ENCODE data around the gene CELF5. TPM values are rescaled to one million over a fixed set of nuclear protein-coding genes. Genes with fewer than 3 reads are reported as not detected.

Gene CELF5
- total and polyA plus RNA-seq, 12 donors, result not detected

- Histone ChIP-seq H3K4me3 (no peak overlapping the region), H3K27ac (no peak overlapping the region), H3K27me3 (peaks cover 0 to 26% (median 10%) of the 10 kb centered on the region in 7 donors), H3K9me3 (no peaks in the 10 kb centered on the region), H3K4me1 (no peaks in the 10 kb centered on the region), H3K36me3 (no peaks in the 10 kb centered on the region)
- intact Hi-C loops (cut with DNase I), result no loop called here
- WGBS, 2 donors, result 91 to 94% methylated on average over 9 of the region's 9 CpGs
- ATAC-seq, result no peak
- no peak for DNase-seq
- TF ChIP-seq, protein P1, sequence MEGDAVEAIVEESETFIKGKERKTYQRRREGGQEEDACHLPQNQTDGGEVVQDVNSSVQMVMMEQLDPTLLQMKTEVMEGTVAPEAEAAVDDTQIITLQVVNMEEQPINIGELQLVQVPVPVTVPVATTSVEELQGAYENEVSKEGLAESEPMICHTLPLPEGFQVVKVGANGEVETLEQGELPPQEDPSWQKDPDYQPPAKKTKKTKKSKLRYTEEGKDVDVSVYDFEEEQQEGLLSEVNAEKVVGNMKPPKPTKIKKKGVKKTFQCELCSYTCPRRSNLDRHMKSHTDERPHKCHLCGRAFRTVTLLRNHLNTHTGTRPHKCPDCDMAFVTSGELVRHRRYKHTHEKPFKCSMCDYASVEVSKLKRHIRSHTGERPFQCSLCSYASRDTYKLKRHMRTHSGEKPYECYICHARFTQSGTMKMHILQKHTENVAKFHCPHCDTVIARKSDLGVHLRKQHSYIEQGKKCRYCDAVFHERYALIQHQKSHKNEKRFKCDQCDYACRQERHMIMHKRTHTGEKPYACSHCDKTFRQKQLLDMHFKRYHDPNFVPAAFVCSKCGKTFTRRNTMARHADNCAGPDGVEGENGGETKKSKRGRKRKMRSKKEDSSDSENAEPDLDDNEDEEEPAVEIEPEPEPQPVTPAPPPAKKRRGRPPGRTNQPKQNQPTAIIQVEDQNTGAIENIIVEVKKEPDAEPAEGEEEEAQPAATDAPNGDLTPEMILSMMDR (IDR thresholded peaks at IDR 0.05), result no peak
These were observed 20.6 kb downstream of the CELF5 start for GRCh38 chr19:3245050-3245449.

GRCh38 chr19:3248728-3249326 is 24.4 kb downstream of the CELF5 start:
- H3K27me3 ChIP-seq, result peaks cover 0 to 32% (median 9%) of the 10 kb centered on the region in 7 donors
- TF ChIP-seq, protein P1 (IDR thresholded peaks at IDR 0.05), result no peak
- DNase-seq, result no peak

GRCh38 chr19:3249408-3249807 is 24.9 kb downstream of the CELF5 start:
- TF ChIP-seq, protein P1 (IDR thresholded peaks at IDR 0.05), result no peak
- H3K9me3 ChIP-seq, result peaks cover 0 to 15% (median 4%) of the 10 kb centered on the region in 11 donors
- ATAC-seq, result peak in 1 of 8 donors; percentile 26
- H3K36me3 ChIP-seq, result no peaks in the 10 kb centered on the region
- 80 to 81% methylated on average over 10 of the region's 10 CpGs for WGBS, 2 donors
- no peak overlapping the region for H3K4me3 ChIP-seq
- no peak for DNase-seq
- peaks cover 0 to 32% (median 9%) of the 10 kb centered on the region in 7 donors for H3K27me3 ChIP-seq
- H3K27ac ChIP-seq, result no peak overlapping the region
- H3K4me1 ChIP-seq, result no peaks in the 10 kb centered on the region
- intact Hi-C loops (cut with DNase I), result no loop called here

More at GRCh38 chr19:3248728-3249326, 24.4 kb downstream of the CELF5 start:
- no peak for ATAC-seq
- Histone ChIP-seq H3K36me3 (no peaks in the 10 kb centered on the region), H3K27ac (no peak overlapping the region), H3K4me1 (no peaks in the 10 kb centered on the region), H3K4me3 (no peak overlapping the region), H3K9me3 (peaks cover 0 to 12% (median 4%) of the 10 kb centered on the region in 11 donors)
- intact Hi-C loops (cut with DNase I), result no loop called here
- WGBS, 2 donors, result 43 to 44% methylated on average over 14 of the region's 14 CpGs

DNA sequence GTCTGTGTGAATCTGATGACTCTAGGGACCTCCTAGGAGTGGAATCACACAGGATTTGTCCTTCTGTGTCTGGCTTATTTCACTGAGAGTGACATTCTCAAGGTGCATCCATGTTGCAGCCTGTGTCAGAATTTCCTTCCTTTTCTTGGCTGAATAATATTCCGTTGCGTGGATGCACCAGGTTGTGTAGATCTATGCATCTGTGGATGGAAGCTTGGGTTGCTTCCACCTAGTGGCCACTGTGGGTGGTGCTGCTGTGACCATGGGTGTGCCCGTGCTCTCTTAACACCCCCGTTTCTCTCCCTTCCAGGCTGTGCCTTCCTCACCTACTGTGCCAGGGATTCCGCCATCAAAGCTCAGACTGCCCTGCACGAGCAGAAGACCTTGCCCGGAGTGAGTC is 26.2 kb downstream of the CELF5 start:
- no peak for ATAC-seq
- Histone ChIP-seq H3K27me3 (peaks cover 0 to 32% (median 9%) of the 10 kb centered on the region in 7 donors), H3K4me1 (no peaks in the 10 kb centered on the region), H3K9me3 (peaks cover 0 to 15% (median 4%) of the 10 kb centered on the region in 11 donors), H3K27ac (no peak overlapping the region), H3K36me3 (no peaks in the 10 kb centered on the region), H3K4me3 (no peak overlapping the region)
- 73 to 78% methylated on average over 7 of the region's 7 CpGs for WGBS, 2 donors
- TF ChIP-seq, protein P1 (IDR thresholded peaks at IDR 0.05), result peak in 7 of 9 donors; percentile 33 to 67 (median 46)
- no peak for DNase-seq
- intact Hi-C loops (cut with DNase I), result no loop called here
